Stimulated activated CD4-positive, alpha-beta T cell treated with anti-CD3 and anti-CD28 coated beads, TNF-alpha, amount 100 ng/mL, for 24 hours (primary cell): Measurements from ENCODE around the gene SEC23A.
"Not testable (repeated sequence)": the region's sequence is repeated elsewhere in the genome, so short reads cannot be mapped to it uniquely, and the experiment has no call there.

Source experiments
- DNase-seq, 3 experiments: peaks; one replicate each; pipeline ENCODE4 v3.0.0-alpha.2; 2020; ENCODE audit warnings: low read depth in 3 of 3

The SEC23A gene

GRCh38 chr14:39030209-39030608 lies 72.8 kb downstream of the SEC23A start:
- DNase-seq, result no peak

- DNase-seq, result no peak
These were observed 73.2 kb downstream of the SEC23A start for GRCh38 chr14:39029789-39030188.

GRCh38 chr14:39028620-39029019 lies 74.4 kb downstream of the SEC23A start:
- no peak for DNase-seq

- no peak for DNase-seq
These were observed 77.0 kb downstream of the SEC23A start for GRCh38 chr14:39025810-39026627.

GRCh38 chr14:39025250-39025809 lies 77.7 kb downstream of the SEC23A start:
- no peak for DNase-seq

GRCh38 chr14:39023939-39024871 lies 78.8 kb downstream of the SEC23A start:
- DNase-seq, result no peak

GRCh38 chr14:39017096-39018016 lies 85.7 kb downstream of the SEC23A start:
- DNase-seq, result not testable (repeated sequence)

GRCh38 chr14:39016733-39017095 lies 86.3 kb downstream of the SEC23A start:
- DNase-seq, result no peak

- no peak for DNase-seq
These were observed 87.0 kb downstream of the SEC23A start for GRCh38 chr14:39015964-39016577.

GRCh38 chr14:39015360-39015961 lies 87.6 kb downstream of the SEC23A start:
- DNase-seq, result peak in 1 of 3 experiments; percentile 5

- no peak for DNase-seq
These were observed 88.6 kb downstream of the SEC23A start for GRCh38 chr14:39014460-39014859.

- not testable (repeated sequence) for DNase-seq
These were observed 94.1 kb downstream of the SEC23A start for GRCh38 chr14:39008965-39009364.

- no peak for DNase-seq
These were observed 96.2 kb downstream of the SEC23A start for GRCh38 chr14:39006721-39007410.

- no peak for DNase-seq
These were observed 97.8 kb downstream of the SEC23A start for GRCh38 chr14:39005044-39005880.

GRCh38 chr14:38999949-39000348 lies 103.1 kb downstream of the SEC23A start:
- DNase-seq, result no peak

GRCh38 chr14:38994731-38995130 lies 108.3 kb downstream of the SEC23A start:
- DNase-seq, result no peak

GRCh38 chr14:38993981-38994380 lies 109.1 kb downstream of the SEC23A start:
- no peak for DNase-seq

GRCh38 chr14:38992067-38992844 lies 110.8 kb downstream of the SEC23A start:
- no peak for DNase-seq
